ENCODE measurements around the gene PMM2.
"Not testable (repeated sequence)": the region's sequence is repeated elsewhere in the genome, so short reads cannot be mapped to it uniquely, and the experiment has no call there.

The PMM2 gene

DNA sequence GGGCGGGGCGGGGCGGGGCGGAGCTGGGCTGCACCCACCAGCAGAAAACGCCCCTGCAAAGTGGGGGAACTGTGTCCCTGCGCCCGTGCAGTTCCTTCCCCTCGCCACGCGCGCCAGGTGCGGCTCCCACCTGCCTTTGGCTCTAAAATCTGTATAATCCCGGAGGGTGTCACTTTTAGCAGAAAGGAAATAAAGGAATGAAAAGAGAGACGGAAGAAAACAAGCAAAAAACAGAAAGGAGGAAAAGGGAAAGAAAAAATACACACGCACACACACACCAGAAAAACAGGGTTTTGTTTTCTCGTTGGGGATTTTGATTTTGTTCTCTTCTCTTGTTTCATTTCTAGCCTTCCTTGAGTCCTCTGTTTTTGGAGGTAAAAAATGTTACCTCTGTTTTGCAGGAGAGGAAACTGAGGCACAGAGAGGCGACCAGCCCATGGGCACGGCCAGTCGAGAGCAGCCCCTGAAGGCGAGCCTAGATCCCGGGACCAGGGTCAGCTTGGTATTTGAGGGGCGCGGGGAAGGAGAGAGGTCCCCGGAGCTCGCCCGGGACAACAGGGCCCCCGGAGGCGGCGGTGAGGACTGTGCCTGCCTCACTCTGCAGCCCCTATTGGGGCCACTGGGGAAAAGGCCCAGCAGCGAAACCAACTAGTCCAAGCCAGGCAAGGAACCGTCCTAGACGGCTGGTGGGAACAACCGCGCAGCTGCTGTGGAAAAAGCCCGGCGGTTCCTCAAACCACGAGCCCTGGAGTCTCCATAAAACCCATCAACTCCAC, 71.8 kb downstream of the PMM2 start:
- no peak for DNase-seq

DNA sequence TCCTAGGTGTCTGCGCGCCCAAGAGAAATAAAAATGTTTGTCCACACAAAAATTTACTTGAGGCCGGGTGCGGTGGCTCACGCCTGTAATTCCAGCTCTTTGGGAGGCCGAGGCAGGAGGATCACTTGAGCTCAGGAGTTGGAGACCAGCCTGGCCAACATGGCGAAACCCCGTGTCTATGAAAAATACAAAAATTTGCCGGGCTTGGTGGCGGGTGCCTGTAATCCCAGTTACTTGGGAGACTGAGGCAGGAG, 72.3 kb downstream of the PMM2 start:
- not testable (repeated sequence) for DNase-seq

DNA sequence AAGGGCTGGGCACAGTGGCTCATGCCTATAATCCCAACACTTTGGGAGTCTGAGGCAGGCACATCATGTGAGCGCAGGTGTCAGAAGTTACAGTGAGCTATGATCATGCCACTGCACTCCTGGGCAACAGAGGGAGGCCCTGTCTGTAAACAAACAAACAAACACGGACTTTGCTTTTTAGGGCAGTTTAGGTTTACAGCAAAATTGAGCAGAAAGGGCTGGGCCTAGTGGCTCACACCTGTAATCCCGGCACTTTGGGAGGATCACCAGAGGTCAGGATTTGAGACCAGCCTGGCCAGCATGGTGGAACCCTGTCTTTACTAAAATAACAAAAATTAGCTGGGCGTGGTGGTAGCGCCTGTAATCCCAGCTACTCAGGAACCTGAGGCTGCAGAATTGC, 74.4 kb downstream of the PMM2 start:
- no peak for DNase-seq

DNA sequence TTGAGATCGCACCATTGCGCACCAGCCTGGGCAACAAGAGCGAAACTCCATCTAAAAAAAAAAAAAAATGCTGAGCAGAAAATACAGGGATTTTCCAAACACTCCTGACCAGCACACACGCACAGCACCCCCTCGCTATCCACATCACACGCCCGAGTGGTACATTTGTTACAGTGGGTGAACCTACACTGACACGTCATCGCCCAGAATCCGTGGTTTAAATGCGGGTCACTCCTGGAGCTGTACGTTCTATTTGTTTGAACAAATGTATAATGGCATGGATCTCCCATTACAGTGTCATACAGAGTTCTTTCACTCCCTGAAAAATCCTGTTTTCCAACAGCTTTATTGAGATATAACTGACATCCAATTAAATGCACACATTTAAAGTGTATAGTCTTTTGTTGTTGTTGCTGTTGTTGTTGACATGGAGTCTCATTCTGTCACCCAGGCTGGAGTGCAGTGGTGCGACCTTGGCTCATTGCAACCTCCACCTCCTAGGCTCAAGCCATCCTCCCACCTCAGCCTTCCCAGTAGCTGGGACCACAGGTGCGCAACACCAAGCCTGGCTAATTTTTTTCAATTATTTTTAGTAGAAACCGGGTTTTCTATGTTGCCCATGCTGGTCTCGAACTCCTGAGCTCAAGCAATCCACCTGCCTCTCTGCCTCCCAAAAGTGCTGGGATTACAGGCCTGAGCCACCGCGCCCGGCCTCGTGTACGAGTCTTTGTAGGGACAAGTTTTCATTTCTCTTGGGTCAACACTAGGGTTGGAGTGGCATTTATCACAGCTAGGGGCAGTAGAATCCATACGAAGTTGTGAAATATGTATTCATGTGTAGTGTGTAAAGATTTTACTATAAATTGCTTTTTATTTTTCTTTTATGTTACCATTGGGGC, 75.6 kb downstream of the PMM2 start:
- no peak for DNase-seq

GRCh38 chr16:8873866-8874195, 76.2 kb downstream of the PMM2 start:
- not testable (repeated sequence) for DNase-seq

- no peak for DNase-seq
These were observed 76.7 kb downstream of the PMM2 start for GRCh38 chr16:8874388-8874787.

GRCh38 chr16:8875317-8875716, 77.7 kb downstream of the PMM2 start:
- DNase-seq, result not testable (repeated sequence)

DNA sequence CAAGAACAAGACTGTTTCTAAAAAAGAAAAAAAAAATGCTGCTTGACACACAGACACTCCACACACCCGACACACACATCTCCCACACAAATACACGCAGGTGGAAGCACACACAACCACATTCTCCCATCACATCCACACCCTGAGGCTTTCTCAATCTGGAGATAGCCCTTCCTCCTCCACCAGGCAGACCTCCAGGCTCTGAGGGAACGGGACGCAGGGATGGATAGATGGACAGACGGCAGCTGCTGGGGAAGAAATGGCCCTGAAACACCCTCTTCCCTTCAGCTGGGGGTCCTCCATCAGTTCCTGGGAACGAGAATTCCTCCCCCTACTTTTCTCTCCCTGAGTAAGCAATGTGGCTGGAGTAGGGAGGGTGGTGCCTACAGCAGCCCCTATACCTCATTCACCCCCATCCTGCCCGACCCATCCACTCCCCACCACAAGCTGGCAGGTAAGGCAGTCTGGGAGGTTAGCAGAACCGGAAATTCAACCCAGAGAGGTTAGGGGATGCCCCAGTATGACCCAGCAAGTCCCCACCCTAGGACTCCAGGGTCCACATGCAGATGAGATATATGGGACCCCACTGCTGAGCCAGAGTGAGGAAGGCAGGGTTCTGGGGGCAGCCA, 80.4 kb downstream of the PMM2 start:
- DNase-seq, result peak in 1 of 2 donors; percentile 19

DNA sequence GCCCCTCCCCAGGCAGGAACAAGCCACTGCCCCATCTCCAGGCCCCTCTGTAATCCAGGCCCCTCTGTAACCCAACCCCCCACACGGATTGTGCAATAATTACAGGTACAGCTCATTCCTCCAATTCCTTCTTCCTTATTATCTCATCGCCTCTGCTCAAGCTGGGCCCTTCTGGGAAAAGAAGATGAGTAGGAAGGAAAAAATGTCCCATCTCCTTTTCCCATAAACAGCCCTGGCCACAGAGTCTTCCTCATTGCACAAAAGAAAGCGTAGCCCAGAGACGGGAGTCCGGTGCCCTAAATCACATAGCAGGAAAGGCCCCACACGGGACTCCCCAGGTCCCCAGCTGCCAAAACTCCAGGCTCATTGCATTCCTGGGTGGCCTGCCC, 80.9 kb downstream of the PMM2 start:
- no peak for DNase-seq

DNA sequence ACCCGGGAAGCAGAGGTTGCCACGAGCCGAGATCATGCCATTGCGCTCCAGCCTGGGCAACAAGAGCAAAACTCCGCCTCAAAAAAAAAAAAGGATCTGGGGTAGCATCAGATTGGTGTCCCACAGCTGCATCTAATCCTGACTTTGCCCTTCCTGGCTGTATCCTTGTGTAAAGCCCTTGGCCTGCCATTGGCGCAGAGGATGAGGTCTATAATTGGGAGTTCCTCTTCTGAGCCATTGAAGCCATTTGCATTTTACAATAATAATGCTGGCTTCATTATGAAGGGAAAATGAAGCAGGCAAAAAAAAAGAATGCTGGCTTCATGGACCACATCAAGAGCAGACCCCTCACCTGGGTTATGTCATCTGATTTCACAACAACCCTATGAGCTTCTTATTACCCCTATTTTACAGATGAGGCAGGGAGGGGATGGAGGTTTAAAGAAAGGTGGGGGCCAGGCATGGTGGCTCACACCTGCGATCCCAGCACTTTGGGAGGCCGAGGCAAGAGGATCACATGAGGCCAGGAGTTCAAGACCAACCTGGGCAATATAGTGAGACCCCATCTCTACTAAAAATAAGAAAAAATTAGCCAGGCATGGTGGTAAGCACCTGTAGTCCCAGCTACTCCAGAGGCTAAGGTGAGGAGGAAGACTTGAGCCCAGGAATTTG, 83.3 kb downstream of the PMM2 start:
- DNase-seq, result no peak

GRCh38 chr16:8882041-8882617, 84.5 kb downstream of the PMM2 start, which contains the start of gene LITAFD:
Gene LITAFD, plus strand, starts transcription at chr16:8882351. Its CDS starts 2,005 bp downstream, at chr16:8884356.
- DNase-seq, result no peak

GRCh38 chr16:8882725-8883377, 85.2 kb downstream of the PMM2 start:
- DNase-seq, result no peak

GRCh38 chr16:8885674-8886592, 88.3 kb downstream of the PMM2 start:
- DNase-seq, result no peak

DNA sequence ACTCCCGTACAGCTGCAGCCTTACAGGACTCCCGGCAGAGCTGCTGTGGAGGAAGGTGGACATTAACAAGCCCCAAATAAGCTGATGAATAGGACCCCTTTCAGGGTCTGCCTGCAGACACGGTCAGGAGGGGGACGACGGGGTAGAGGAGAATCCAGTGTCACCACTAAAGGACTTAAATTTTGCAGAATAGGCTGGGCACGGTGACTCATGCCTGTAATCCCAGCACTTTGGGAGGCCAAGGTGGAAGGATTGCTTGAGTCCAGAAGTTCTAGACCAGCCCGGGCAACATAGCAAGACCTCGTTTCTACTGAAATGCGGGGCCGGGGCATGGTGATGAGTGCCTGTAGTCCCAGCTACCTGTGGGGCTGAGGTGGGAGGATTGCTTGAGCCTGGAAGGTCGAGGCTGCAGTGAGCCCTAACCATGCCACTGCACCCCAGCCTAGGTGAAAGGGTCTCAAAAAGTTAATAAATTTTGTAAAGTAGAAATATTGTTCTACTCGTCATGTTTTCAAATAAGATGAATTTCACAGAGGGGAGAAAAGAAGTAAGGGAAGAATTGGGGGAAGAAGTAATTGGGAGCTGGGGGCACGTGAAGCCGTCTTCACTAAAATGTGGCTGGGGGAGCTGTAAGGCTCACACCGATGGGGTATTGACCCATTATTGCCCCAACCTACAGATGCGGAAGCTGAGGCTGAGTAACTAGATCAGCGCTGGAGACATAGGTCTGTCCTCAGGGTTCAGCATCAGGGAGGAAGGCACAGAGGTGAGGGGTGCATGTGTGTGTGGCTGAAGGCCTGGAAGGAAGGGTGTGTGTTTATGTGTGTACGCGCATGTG, 89.2 kb downstream of the PMM2 start:
- no peak for DNase-seq

GRCh38 chr16:8887431-8887765, 89.8 kb downstream of the PMM2 start:
- no peak for DNase-seq

DNA sequence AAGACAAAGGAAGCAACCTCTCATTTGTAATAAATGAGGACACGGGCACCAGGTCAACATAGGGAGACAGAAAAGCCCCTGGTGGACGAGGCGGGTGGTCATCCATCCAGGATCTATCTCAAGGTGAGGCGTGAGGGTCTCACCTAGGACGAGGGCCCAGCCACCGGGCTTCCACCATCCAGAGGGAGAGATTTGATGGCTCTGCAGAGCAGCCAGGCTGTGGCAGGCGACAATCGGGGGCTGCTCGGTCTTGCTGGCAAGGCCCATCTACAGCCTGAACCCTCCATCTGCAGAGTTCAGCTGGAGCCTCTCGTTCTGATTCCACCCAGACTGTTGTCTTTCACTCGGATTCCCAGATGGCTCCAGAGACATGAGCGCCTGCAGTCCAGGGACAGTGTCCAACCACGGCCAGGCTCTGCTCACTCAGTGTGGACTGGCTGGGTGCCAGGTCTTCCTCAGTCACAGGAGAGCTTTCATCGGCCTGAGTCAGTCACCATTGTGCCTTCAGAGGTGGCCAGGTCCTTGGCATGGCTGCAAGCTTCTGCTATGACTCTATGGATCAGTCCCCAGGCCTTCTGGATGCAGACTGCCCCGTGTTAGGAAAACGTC, 90.4 kb downstream of the PMM2 start:
- DNase-seq, result no peak

- no peak for DNase-seq
These were observed 91.6 kb downstream of the PMM2 start for GRCh38 chr16:8888951-8889892.

GRCh38 chr16:8889893-8890548, 92.4 kb downstream of the PMM2 start:
- DNase-seq, result no peak

All from CD4-positive, alpha-beta T cell treated with Interferon alpha-2 for 1 hour (primary cell).